MM.1S (cell line): ENCODE measurements around the gene SPIRE2.

Source experiments
- DNase-seq: peaks from one replicate; pipeline ENCODE4 v3.0.0-alpha.2; 2015
- H2AFZ ChIP-seq: fragments of 300-600 bp; sonication (generic); 2 replicates; pipeline ENCODE4 v1.6.0; 2016; ENCODE audit warnings: antibody characterized with exemption, low read length
- H3F3A ChIP-seq: fragments of 300-600 bp; sonication (generic); 2 replicates; pipeline ENCODE4 v1.6.1; 2016; ENCODE audit warnings: mild to moderate bottlenecking, antibody characterized with exemption, low read length, moderate library complexity, mixed read lengths; ENCODE audit not compliant: insufficient read depth
- H3K27ac ChIP-seq: fragments of 300-600 bp; sonication (generic); 2 replicates; pipeline ENCODE4 v1.5.1; 2016; ENCODE audit warnings: mild to moderate bottlenecking, low read length
- H3K27me3 ChIP-seq: fragments of 300-600 bp; sonication (generic); replicated peaks from 2 replicates; pipeline ENCODE4 v1.6.0; 2016; ENCODE audit warnings: low read length; ENCODE audit not compliant: insufficient read depth
- H3K36me3 ChIP-seq: fragments of 300-600 bp; sonication (generic); replicated peaks from 2 replicates; pipeline ENCODE4 v1.6.1; 2016; ENCODE audit warnings: mild to moderate bottlenecking, low read length, mixed read lengths; ENCODE audit not compliant: insufficient read depth
- H3K4me1 ChIP-seq: fragments of 300-600 bp; sonication (generic); 2 replicates; pipeline ENCODE4 v1.6.1; 2016; ENCODE audit warnings: low read length, mixed read lengths
- H3K4me2 ChIP-seq: fragments of 300-600 bp; sonication (generic); 2 replicates; pipeline ENCODE4 v1.6.0; 2016; ENCODE audit warnings: low read depth, low read length
- H3K4me3 ChIP-seq: fragments of 300-600 bp; sonication (generic); 2 replicates; pipeline ENCODE4 v1.5.1; 2016; ENCODE audit warnings: low read length, mixed read lengths
- H3K79me2 ChIP-seq: fragments of 300-600 bp; sonication (generic); 2 replicates; pipeline ENCODE4 v1.6.1; 2016; ENCODE audit warnings: mixed run types, low read length, mixed read lengths
- H3K9ac ChIP-seq: fragments of 300-600 bp; sonication (generic); 2 replicates; pipeline ENCODE4 v1.6.1; 2016; ENCODE audit warnings: low read length, mixed read lengths
- H3K9me2 ChIP-seq: fragments of 300-600 bp; sonication (generic); replicated peaks from 2 replicates; pipeline ENCODE4 v1.6.1; 2016; ENCODE audit warnings: mild to moderate bottlenecking, low read length, mixed read lengths; ENCODE audit not compliant: insufficient read depth
- H3K9me3 ChIP-seq: fragments of 300-600 bp; sonication (generic); replicated peaks from 2 replicates; pipeline ENCODE4 v1.6.1; 2016; ENCODE audit warnings: mild to moderate bottlenecking, low read length, mixed read lengths; ENCODE audit not compliant: insufficient read depth
- H4K20me1 ChIP-seq: fragments of 300-600 bp; sonication (generic); 2 replicates; pipeline ENCODE4 v1.6.1; 2016; ENCODE audit warnings: mild to moderate bottlenecking, low read length, moderate library complexity, mixed read lengths; ENCODE audit not compliant: insufficient read depth
- CTCF ChIP-seq: fragments of 300-600 bp; sonication (generic); IDR thresholded peaks from 2 replicates; pipeline ENCODE4 v1.5.1; 2016; ENCODE audit warnings: antibody characterized with exemption, low read length, mixed read lengths
- EZH2 ChIP-seq: fragments of 300-600 bp; sonication (generic); optimal IDR thresholded peaks from 2 replicates; pipeline ENCODE3; 2017; ENCODE audit warnings: low read depth, mild to moderate bottlenecking, antibody characterized with exemption, low read length, mixed read lengths
- EZH2phosphoT487 ChIP-seq: fragments of 300-600 bp; sonication (generic); IDR thresholded peaks from 2 replicates; pipeline ENCODE4 v1.6.1; 2018; ENCODE audit warnings: antibody characterized with exemption, low read length

The SPIRE2 gene

GRCh38 chr16:89861648-89862047 is 33.4 kb downstream of the SPIRE2 start:
- H3K9me2 ChIP-seq: no peaks in the 10 kb centered on the region
- H3K27ac ChIP-seq: no peak overlapping the region
- TF ChIP-seq CTCF: no peak
- no peak for TF ChIP-seq EZH2
- TF ChIP-seq EZH2phosphoT487: no peak
- H3K4me3 ChIP-seq: no peak overlapping the region
- no peaks in the 10 kb centered on the region for H3K27me3 ChIP-seq
- H3K4me2 ChIP-seq: no peak overlapping the region
- no peaks in the 10 kb centered on the region for H4K20me1 ChIP-seq
- no peak for DNase-seq
- no peak overlapping the region for H2AFZ ChIP-seq
- no peaks in the 10 kb centered on the region for H3K9me3 ChIP-seq
- no peak overlapping the region for H3K9ac ChIP-seq
- no peaks in the 10 kb centered on the region for H3K79me2 ChIP-seq
- peaks cover 13% of the 10 kb centered on the region for H3K4me1 ChIP-seq
- no peaks in the 10 kb centered on the region for H3K36me3 ChIP-seq
- peaks cover 17% of the 10 kb centered on the region for H3F3A ChIP-seq

- peak overlapping the region; percentile 81; the same call in 1 of the 2 replicates for H3K4me2 ChIP-seq
- H3K79me2 ChIP-seq: no peaks in the 10 kb centered on the region
- H3F3A ChIP-seq: peaks cover 17% of the 10 kb centered on the region
- no peak overlapping the region for H3K9ac ChIP-seq
- H3K36me3 ChIP-seq: no peaks in the 10 kb centered on the region
- no peak for TF ChIP-seq CTCF
- no peak for TF ChIP-seq EZH2
- no peak for TF ChIP-seq EZH2phosphoT487
- H3K27ac ChIP-seq: no peak overlapping the region
- no peaks in the 10 kb centered on the region for H3K9me3 ChIP-seq
- no peak for DNase-seq
- no peak overlapping the region for H2AFZ ChIP-seq
- H3K4me3 ChIP-seq: no peak overlapping the region
- H4K20me1 ChIP-seq: no peaks in the 10 kb centered on the region
- H3K27me3 ChIP-seq: no peaks in the 10 kb centered on the region
- no peaks in the 10 kb centered on the region for H3K9me2 ChIP-seq
- peaks cover 13% of the 10 kb centered on the region for H3K4me1 ChIP-seq
Measured at GRCh38 chr16:89862732-89863131, 34.5 kb downstream of the SPIRE2 start.

- TF ChIP-seq EZH2phosphoT487: no peak
- no peak for TF ChIP-seq CTCF
- TF ChIP-seq EZH2: no peak
- Histone ChIP-seq H3K79me2 (no peaks in the 10 kb centered on the region), H3K9me3 (no peaks in the 10 kb centered on the region), H3F3A (peaks cover 17% of the 10 kb centered on the region), H3K36me3 (no peaks in the 10 kb centered on the region), H3K27ac (peak overlapping the region; percentile 81), H3K27me3 (no peaks in the 10 kb centered on the region), H3K4me1 (peaks cover 13% of the 10 kb centered on the region), H3K4me2 (peak overlapping the region; percentile 81), H3K9ac (peak overlapping the region; percentile 21; the same call in 1 of the 2 replicates), H3K9me2 (no peaks in the 10 kb centered on the region), H3K4me3 (peak overlapping the region; percentile 50), H4K20me1 (no peaks in the 10 kb centered on the region), H2AFZ (peak overlapping the region; percentile 58)
- peak; percentile 57 for DNase-seq
Measured at GRCh38 chr16:89863741-89864526, 35.7 kb downstream of the SPIRE2 start.
